Measurements from ENCODE around the gene COPB2.
"Not testable (repeated sequence)": the region's sequence is repeated elsewhere in the genome, so short reads cannot be mapped to it uniquely, and the experiment has no call there.

The COPB2 gene

GRCh38 chr3:139378587-139379241 lies 10.7 kb downstream of the COPB2 start:
- DNase-seq: no peak

- DNase-seq: no peak
Measured at GRCh38 chr3:139377378-139377777, 12.1 kb downstream of the COPB2 start.

- DNase-seq: no peak
Measured at GRCh38 chr3:139374099-139374498, 15.3 kb downstream of the COPB2 start.

GRCh38 chr3:139364549-139364948 lies 24.9 kb downstream of the COPB2 start:
- DNase-seq: no peak

- no peak for DNase-seq
Measured at GRCh38 chr3:139361276-139361675, 28.2 kb downstream of the COPB2 start.

GRCh38 chr3:139358841-139359562 lies 30.4 kb downstream of the COPB2 start:
- DNase-seq: no peak

- DNase-seq: no peak
Measured at GRCh38 chr3:139357899-139358298, 31.5 kb downstream of the COPB2 start.

- no peak for DNase-seq
Measured at GRCh38 chr3:139355891-139356290, 33.6 kb downstream of the COPB2 start.

- no peak for DNase-seq
Measured at GRCh38 chr3:139355476-139355875, 34.0 kb downstream of the COPB2 start.

- DNase-seq: no peak
Measured at GRCh38 chr3:139354661-139355060, 34.8 kb downstream of the COPB2 start.

- DNase-seq: peak; percentile 73
Measured at GRCh38 chr3:139353920-139354556, 35.4 kb downstream of the COPB2 start.

- no peak for DNase-seq
Measured at GRCh38 chr3:139346771-139347170, 42.7 kb downstream of the COPB2 start.

GRCh38 chr3:139343895-139344856 lies 45.3 kb downstream of the COPB2 start, which contains the start of gene MRPS22:
MRPS22 (plus strand) TSS chr3:139344020; CDS start chr3:139344027, 7 bp downstream.
- peak; percentile 95 to 96 for DNase-seq

- no peak for DNase-seq
Measured at GRCh38 chr3:139342054-139342453, 47.4 kb downstream of the COPB2 start.

- DNase-seq: no peak
Measured at GRCh38 chr3:139340784-139341183, 48.7 kb downstream of the COPB2 start.

- DNase-seq: no peak
Measured at GRCh38 chr3:139339219-139339906, 50.1 kb downstream of the COPB2 start.

- no peak for DNase-seq
Measured at GRCh38 chr3:139338405-139338804, 51.0 kb downstream of the COPB2 start.

GRCh38 chr3:139334675-139335074 lies 54.8 kb downstream of the COPB2 start:
- DNase-seq: not testable (repeated sequence)

GRCh38 chr3:139332092-139332491 lies 57.4 kb downstream of the COPB2 start:
- DNase-seq: no peak

GRCh38 chr3:139329364-139329850 lies 60.0 kb downstream of the COPB2 start:
- DNase-seq: peak; percentile 76 to 84

GRCh38 chr3:139328356-139328755 lies 61.1 kb downstream of the COPB2 start:
- no peak for DNase-seq

GRCh38 chr3:139327861-139328260 lies 61.6 kb downstream of the COPB2 start:
- no peak for DNase-seq
